GM12878 (cell line): ENCODE results near the gene SRCAP. TPM values are rescaled to one million over a fixed set of nuclear protein-coding genes. Genes with fewer than 3 reads are reported as not detected.

Experiments
- ATF7 ChIP-seq: fragments of 450-650 bp; IDR thresholded peaks from 2 replicates; pipeline ENCODE4 v1.6.1; 2016; ENCODE audit warnings: low read depth, mild to moderate bottlenecking
- DPF2 ChIP-seq: fragments of 450-650 bp; IDR thresholded peaks from 2 replicates; pipeline ENCODE4 v1.6.1; 2017; ENCODE audit warnings: mild to moderate bottlenecking
- IRF4 ChIP-seq: IDR thresholded peaks from 2 replicates; pipeline ENCODE4 v1.6.1; 2011; ENCODE audit warnings: low read depth, low read length
- NBN ChIP-seq: fragments of 450-650 bp; IDR thresholded peaks from 2 replicates; pipeline ENCODE4 v1.6.1; 2016
- NFIC ChIP-seq: IDR thresholded peaks from 2 replicates; pipeline ENCODE4 v1.6.1; 2012; ENCODE audit warnings: low read depth, mild to moderate bottlenecking, inconsistent platforms, low read length, moderate library complexity
- NFXL1 ChIP-seq: fragments of 450-650 bp; IDR thresholded peaks from 2 replicates; pipeline ENCODE4 v1.6.1; 2017; ENCODE audit warnings: antibody characterized with exemption, mild to moderate bottlenecking, borderline replicate concordance
- PAX8 ChIP-seq: fragments of 450-650 bp; IDR thresholded peaks from 2 replicates; pipeline ENCODE4 v1.6.1; 2017; ENCODE audit warnings: mild to moderate bottlenecking, moderate library complexity
- POLR2AphosphoS5 ChIP-seq: IDR thresholded peaks from 2 replicates; pipeline ENCODE4 v1.6.1; 2011; ENCODE audit warnings: mild to moderate bottlenecking, low read length, inconsistent platforms
- SMARCA5 ChIP-seq: fragments of 450-650 bp; IDR thresholded peaks from 2 replicates; pipeline ENCODE4 v1.6.1; 2017; ENCODE audit warnings: mild to moderate bottlenecking
- SP1 ChIP-seq: IDR thresholded peaks from one replicate; pipeline ENCODE4 v1.6.1; 2011; ENCODE audit warnings: low read depth, low read length
- polyA plus RNA-seq, 11 experiments: library from polyadenylated mRNA; depleted of rRNA in 4 of 11; unstranded in 6 of 11; stranded (reverse) in 5 of 11; fragments of >200 nt; fragmentation: Nextera tagmentation in 4 of 11; fragmentation: Illumina TruSeq in 1 of 11; extraction: Ambion mirVana in 4 of 11; extraction: Trizol in 1 of 11; gene quantifications; 1 replicate in 1 of 11; 2 replicates in 10 of 11; pipeline versions ENCODE4 v1.2.1 to v1.2.3, GENCODE V29; 2011 to 2016; ENCODE audit warnings: inconsistent platforms in 2 of 11, missing spikeins in 2 of 11, low read depth in 1 of 11
- total RNA-seq, 4 experiments: library from RNA; depleted of rRNA in 3 of 4; stranded (reverse); fragments of >200 nt in 3 of 4; fragmentation: Illumina TruSeq in 1 of 4; extraction: Trizol in 1 of 4; gene quantifications; 2 replicates each; pipeline versions ENCODE4 v1.2.1 to v1.2.3, GENCODE V29; 2013 to 2021
- TF ChIP-seq, protein P1 (sequence below): IDR thresholded peaks from 2 replicates; pipeline ENCODE4 v1.6.1; 2012; ENCODE audit warnings: low read depth, low read length, improper control_type of control experiment
- TF ChIP-seq, protein P2 (sequence below): IDR thresholded peaks from 2 replicates; pipeline ENCODE4 v1.6.1; 2012; ENCODE audit warnings: low read depth, low read length, improper control_type of control experiment
- TF ChIP-seq, protein P3 (sequence below): fragments of 150-350 bp; IDR thresholded peaks from 2 replicates; pipeline ENCODE4 v1.6.1; 2014; ENCODE audit warnings: mild to moderate bottlenecking, low read depth, low read length
- TF ChIP-seq, protein P4 (sequence below): fragments of 450-650 bp; conservative IDR thresholded peaks from 2 replicates; pipeline ENCODE4 v1.6.1; 2017; ENCODE audit warnings: mild to moderate bottlenecking, moderate library complexity
- TF ChIP-seq, protein P5 (sequence below): fragments of 150-350 bp; IDR thresholded peaks from 2 replicates; pipeline ENCODE4 v1.6.1; 2016; ENCODE audit warnings: low read depth, low read length
- TF ChIP-seq, protein P6 (sequence below): fragments of 450-650 bp; IDR thresholded peaks from 2 replicates; pipeline ENCODE4 v1.6.1; 2016; ENCODE audit warnings: mild to moderate bottlenecking
- TF ChIP-seq, protein P7 (sequence below): fragments of 450-650 bp; IDR thresholded peaks from 2 replicates; pipeline ENCODE4 v1.6.1; 2014; ENCODE audit warnings: mild to moderate bottlenecking

The SRCAP gene
- total and polyA plus RNA-seq, 10 of the 15 experiments (the other 5 are each of a cell fraction or from before 2014, with no cell fraction given): 0.24 to 58.4 (median 11.6) TPM

DNA sequence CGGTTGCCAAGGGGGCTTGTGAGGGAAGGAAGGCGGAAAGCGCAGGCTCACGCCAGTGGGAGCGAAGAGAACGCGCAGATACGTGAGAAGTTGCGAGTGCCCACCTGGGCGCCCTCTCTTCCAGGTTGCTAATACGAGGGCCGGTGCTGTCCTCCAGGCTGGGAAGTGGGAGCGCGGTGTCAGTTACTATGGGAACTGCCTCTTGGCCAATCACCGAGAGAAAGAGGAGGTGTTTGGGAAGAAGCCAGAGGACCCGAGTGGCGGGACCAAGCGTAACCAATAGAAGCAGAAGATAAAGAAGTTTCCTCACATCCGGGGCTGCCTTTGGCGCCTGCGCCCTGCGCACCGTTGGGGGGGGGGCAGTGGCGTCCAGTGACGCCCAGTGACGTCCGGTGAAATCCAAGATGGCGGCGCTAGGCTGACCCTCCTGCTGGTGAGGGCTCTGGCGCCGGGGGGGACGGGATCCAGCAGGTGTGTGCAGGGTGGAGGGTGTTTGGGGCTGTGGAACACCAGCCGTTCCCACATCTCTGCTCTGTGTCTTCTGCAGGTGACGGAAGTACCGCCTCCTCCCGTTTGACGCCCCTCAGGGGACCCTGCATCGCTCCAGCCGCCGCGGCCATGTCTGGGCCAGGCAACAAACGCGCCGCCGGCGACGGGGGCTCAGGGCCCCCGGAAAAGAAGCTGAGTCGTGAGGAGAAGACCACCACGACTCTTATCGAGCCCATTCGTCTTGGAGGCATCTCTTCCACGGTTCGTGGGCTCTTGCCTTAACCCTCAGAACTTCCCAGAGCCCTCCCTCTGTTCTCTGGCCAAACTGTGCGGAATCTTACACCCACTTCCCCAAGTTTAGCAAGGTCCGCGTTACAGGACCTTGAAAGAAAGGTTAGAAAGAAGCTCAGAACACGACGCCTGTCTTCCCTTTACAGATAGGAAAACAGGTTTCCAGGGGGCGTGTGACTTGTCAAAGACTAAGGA lies 63.2 kb downstream of the SRCAP start, which contains the start of the genes CFAP119 and RNF40 (continued):
- TF ChIP-seq, protein P1, sequence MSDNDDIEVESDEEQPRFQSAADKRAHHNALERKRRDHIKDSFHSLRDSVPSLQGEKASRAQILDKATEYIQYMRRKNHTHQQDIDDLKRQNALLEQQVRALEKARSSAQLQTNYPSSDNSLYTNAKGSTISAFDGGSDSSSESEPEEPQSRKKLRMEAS: peak; percentile 22; the same call in 1 of the 2 replicates
- TF ChIP-seq, protein P2, sequence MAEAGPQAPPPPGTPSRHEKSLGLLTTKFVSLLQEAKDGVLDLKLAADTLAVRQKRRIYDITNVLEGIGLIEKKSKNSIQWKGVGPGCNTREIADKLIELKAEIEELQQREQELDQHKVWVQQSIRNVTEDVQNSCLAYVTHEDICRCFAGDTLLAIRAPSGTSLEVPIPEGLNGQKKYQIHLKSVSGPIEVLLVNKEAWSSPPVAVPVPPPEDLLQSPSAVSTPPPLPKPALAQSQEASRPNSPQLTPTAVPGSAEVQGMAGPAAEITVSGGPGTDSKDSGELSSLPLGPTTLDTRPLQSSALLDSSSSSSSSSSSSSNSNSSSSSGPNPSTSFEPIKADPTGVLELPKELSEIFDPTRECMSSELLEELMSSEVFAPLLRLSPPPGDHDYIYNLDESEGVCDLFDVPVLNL: peak; percentile 65; the same call in 1 of the 2 replicates
- TF ChIP-seq SMARCA5: no peak
- TF ChIP-seq DPF2: peak; percentile 41; the same call in 1 of the 2 replicates
- TF ChIP-seq, protein P3, sequence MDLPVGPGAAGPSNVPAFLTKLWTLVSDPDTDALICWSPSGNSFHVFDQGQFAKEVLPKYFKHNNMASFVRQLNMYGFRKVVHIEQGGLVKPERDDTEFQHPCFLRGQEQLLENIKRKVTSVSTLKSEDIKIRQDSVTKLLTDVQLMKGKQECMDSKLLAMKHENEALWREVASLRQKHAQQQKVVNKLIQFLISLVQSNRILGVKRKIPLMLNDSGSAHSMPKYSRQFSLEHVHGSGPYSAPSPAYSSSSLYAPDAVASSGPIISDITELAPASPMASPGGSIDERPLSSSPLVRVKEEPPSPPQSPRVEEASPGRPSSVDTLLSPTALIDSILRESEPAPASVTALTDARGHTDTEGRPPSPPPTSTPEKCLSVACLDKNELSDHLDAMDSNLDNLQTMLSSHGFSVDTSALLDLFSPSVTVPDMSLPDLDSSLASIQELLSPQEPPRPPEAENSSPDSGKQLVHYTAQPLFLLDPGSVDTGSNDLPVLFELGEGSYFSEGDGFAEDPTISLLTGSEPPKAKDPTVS: no peak
- TF ChIP-seq SP1: peak; percentile 10
- TF ChIP-seq, protein P4, sequence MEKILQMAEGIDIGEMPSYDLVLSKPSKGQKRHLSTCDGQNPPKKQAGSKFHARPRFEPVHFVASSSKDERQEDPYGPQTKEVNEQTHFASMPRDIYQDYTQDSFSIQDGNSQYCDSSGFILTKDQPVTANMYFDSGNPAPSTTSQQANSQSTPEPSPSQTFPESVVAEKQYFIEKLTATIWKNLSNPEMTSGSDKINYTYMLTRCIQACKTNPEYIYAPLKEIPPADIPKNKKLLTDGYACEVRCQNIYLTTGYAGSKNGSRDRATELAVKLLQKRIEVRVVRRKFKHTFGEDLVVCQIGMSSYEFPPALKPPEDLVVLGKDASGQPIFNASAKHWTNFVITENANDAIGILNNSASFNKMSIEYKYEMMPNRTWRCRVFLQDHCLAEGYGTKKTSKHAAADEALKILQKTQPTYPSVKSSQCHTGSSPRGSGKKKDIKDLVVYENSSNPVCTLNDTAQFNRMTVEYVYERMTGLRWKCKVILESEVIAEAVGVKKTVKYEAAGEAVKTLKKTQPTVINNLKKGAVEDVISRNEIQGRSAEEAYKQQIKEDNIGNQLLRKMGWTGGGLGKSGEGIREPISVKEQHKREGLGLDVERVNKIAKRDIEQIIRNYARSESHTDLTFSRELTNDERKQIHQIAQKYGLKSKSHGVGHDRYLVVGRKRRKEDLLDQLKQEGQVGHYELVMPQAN: peak; percentile 99
- peak; percentile 79; the same call in 1 of the 2 replicates for TF ChIP-seq POLR2AphosphoS5
- TF ChIP-seq, protein P5, sequence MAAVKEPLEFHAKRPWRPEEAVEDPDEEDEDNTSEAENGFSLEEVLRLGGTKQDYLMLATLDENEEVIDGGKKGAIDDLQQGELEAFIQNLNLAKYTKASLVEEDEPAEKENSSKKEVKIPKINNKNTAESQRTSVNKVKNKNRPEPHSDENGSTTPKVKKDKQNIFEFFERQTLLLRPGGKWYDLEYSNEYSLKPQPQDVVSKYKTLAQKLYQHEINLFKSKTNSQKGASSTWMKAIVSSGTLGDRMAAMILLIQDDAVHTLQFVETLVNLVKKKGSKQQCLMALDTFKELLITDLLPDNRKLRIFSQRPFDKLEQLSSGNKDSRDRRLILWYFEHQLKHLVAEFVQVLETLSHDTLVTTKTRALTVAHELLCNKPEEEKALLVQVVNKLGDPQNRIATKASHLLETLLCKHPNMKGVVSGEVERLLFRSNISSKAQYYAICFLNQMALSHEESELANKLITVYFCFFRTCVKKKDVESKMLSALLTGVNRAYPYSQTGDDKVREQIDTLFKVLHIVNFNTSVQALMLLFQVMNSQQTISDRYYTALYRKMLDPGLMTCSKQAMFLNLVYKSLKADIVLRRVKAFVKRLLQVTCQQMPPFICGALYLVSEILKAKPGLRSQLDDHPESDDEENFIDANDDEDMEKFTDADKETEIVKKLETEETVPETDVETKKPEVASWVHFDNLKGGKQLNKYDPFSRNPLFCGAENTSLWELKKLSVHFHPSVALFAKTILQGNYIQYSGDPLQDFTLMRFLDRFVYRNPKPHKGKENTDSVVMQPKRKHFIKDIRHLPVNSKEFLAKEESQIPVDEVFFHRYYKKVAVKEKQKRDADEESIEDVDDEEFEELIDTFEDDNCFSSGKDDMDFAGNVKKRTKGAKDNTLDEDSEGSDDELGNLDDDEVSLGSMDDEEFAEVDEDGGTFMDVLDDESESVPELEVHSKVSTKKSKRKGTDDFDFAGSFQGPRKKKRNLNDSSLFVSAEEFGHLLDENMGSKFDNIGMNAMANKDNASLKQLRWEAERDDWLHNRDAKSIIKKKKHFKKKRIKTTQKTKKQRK: no peak
- no peak for TF ChIP-seq NFXL1
- TF ChIP-seq IRF4: no peak
- no peak for TF ChIP-seq NFIC
- TF ChIP-seq ATF7: no peak; the same call in 1 of the 2 replicates
- TF ChIP-seq NBN: peak; percentile 63; the same call in 1 of the 2 replicates
- TF ChIP-seq, protein P6, sequence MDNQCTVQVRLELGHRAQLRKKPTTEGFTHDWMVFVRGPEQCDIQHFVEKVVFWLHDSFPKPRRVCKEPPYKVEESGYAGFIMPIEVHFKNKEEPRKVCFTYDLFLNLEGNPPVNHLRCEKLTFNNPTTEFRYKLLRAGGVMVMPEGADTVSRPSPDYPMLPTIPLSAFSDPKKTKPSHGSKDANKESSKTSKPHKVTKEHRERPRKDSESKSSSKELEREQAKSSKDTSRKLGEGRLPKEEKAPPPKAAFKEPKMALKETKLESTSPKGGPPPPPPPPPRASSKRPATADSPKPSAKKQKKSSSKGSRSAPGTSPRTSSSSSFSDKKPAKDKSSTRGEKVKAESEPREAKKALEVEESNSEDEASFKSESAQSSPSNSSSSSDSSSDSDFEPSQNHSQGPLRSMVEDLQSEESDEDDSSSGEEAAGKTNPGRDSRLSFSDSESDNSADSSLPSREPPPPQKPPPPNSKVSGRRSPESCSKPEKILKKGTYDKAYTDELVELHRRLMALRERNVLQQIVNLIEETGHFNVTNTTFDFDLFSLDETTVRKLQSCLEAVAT: no peak
- TF ChIP-seq, protein P7, sequence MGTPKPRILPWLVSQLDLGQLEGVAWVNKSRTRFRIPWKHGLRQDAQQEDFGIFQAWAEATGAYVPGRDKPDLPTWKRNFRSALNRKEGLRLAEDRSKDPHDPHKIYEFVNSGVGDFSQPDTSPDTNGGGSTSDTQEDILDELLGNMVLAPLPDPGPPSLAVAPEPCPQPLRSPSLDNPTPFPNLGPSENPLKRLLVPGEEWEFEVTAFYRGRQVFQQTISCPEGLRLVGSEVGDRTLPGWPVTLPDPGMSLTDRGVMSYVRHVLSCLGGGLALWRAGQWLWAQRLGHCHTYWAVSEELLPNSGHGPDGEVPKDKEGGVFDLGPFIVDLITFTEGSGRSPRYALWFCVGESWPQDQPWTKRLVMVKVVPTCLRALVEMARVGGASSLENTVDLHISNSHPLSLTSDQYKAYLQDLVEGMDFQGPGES: no peak
- no peak for TF ChIP-seq PAX8
